RPMI7951 (cell line): ENCODE measurements around the gene ZFAND2B. TPM values are rescaled to one million over a fixed set of nuclear protein-coding genes. Genes with fewer than 3 reads are reported as not detected.
A peak's percentile ranks its signal among the peaks of the same experiment; 100 is the strongest.

ENCODE experiments used
- DNase-seq: peaks from one replicate; pipeline ENCODE4 v3.0.0-alpha.2; 2012; ENCODE audit warnings: low read depth
- total RNA-seq: library from RNA; depleted of rRNA; stranded (reverse); fragments of >200 nt; shearing (Covaris generic); gene quantifications from 2 replicates; pipeline ENCODE4 v1.2.3, GENCODE V29; 2014

The ZFAND2B gene
- total RNA-seq, 1 experiment from 2014 or later = 49.6 TPM

GRCh38 chr2:219220652-219221402 lies 14.2 kb downstream of the ZFAND2B start:
- DNase-seq = no peak

GRCh38 chr2:219221957-219222518 lies 15.5 kb downstream of the ZFAND2B start:
- DNase-seq = no peak

- no peak for DNase-seq
These were observed 17.4 kb downstream of the ZFAND2B start for GRCh38 chr2:219223831-219224610.

GRCh38 chr2:219225350-219225749 lies 18.8 kb downstream of the ZFAND2B start:
- DNase-seq = no peak

GRCh38 chr2:219228041-219228910 lies 21.7 kb downstream of the ZFAND2B start:
- no peak for DNase-seq

GRCh38 chr2:219228911-219229304 lies 22.3 kb downstream of the ZFAND2B start:
- DNase-seq = no peak

- peak; percentile 99 for DNase-seq
These were observed 22.9 kb downstream of the ZFAND2B start, which contains the start of the genes ANKZF1 and ATG9A for GRCh38 chr2:219229305-219230058. Gene ANKZF1 (plus strand): TSS chr2:219229806. CDS start chr2:219230258, 452 bp downstream. Gene ATG9A (minus strand): TSS chr2:219229636. CDS start chr2:219228024, 1,612 bp downstream.

- DNase-seq = peak; percentile 59
These were observed 23.5 kb downstream of the ZFAND2B start for GRCh38 chr2:219230059-219230540.

GRCh38 chr2:219234331-219234730 lies 27.7 kb downstream of the ZFAND2B start:
- no peak for DNase-seq

- DNase-seq = peak; percentile 54
These were observed 36.7 kb downstream of the ZFAND2B start for GRCh38 chr2:219243291-219243761.

GRCh38 chr2:219244789-219245147 lies 38.2 kb downstream of the ZFAND2B start:
- DNase-seq = no peak

- peak; percentile 93 for DNase-seq
These were observed 38.7 kb downstream of the ZFAND2B start, which contains the start of the genes GLB1L and STK16 for GRCh38 chr2:219245148-219245898. Gene GLB1L (minus strand): TSS chr2:219245444. CDS start chr2:219243573, 1,871 bp downstream. Gene STK16 (plus strand): TSS chr2:219245479. CDS start chr2:219246000, 521 bp downstream.

GRCh38 chr2:219245899-219246230 lies 39.3 kb downstream of the ZFAND2B start:
- no peak for DNase-seq

GRCh38 chr2:219246559-219246958 lies 40.0 kb downstream of the ZFAND2B start:
- DNase-seq = no peak

- DNase-seq = no peak
These were observed 41.4 kb downstream of the ZFAND2B start for GRCh38 chr2:219247678-219248642.

- DNase-seq = no peak
These were observed 42.2 kb downstream of the ZFAND2B start for GRCh38 chr2:219248845-219249202.

GRCh38 chr2:219249203-219249980 lies 42.8 kb downstream of the ZFAND2B start:
- DNase-seq = peak; percentile 85
